ENCODE measurements around the gene CHRNB1.
"Not testable (repeated sequence)": the region's sequence is repeated elsewhere in the genome, so short reads cannot be mapped to it uniquely, and the experiment has no call there.

Gene CHRNB1

GRCh38 chr17:7480089-7480384 lies 35.2 kb downstream of the CHRNB1 start:
- TF ChIP-seq CTCF (IDR thresholded peaks at IDR 0.05; ENCODE audit: control insufficient read depth, extremely low read depth, insufficient read depth): no peak
- peak overlapping the region; percentile 58 for H3K4me3 ChIP-seq (ENCODE audit: low read depth, low read length)
- no peak for DNase-seq (ENCODE audit: low read depth)

GRCh38 chr17:7481275-7481674 lies 36.4 kb downstream of the CHRNB1 start, which contains the start of gene SLC35G6:
TSS of gene SLC35G6 (plus strand) at chr17:7481446. CDS start at chr17:7481517, 71 bp downstream.
- not testable (repeated sequence) for H3K4me3 ChIP-seq (ENCODE audit: low read depth, low read length); DNase-seq (ENCODE audit: low read depth)

- DNase-seq (ENCODE audit: low read depth); H3K4me3 ChIP-seq (ENCODE audit: low read depth, low read length): not testable (repeated sequence)
Measured at GRCh38 chr17:7481842-7482741, 37.2 kb downstream of the CHRNB1 start.

DNA sequence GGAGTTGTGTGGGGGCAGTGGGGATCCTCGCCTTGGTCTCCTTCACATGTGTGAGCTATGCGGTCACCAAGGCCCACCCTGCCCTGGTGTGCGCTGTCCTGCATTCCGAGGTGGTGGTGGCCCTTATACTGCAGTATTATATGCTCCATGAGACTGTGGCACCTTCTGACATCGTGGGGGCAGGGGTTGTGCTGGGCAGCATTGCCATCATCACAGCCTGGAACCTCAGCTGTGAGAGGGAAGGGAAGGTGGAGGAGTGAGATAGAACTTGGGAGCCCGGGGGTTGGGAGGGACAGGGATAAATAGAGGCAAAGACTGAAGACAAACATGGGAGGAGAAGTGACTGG lies 37.9 kb downstream of the CHRNB1 start:
- peak overlapping the region; percentile 68 for H3K4me3 ChIP-seq (ENCODE audit: low read depth, low read length)
- not testable (repeated sequence) for DNase-seq (ENCODE audit: low read depth)

GRCh38 chr17:7483255-7484066 lies 38.6 kb downstream of the CHRNB1 start:
- peak overlapping the region; percentile 68 for H3K4me3 ChIP-seq (ENCODE audit: low read depth, low read length)
- DNase-seq (ENCODE audit: low read depth): peak; percentile 14
- TF ChIP-seq CTCF (IDR thresholded peaks at IDR 0.05; ENCODE audit: control insufficient read depth, extremely low read depth, insufficient read depth): no peak

- TF ChIP-seq CTCF (IDR thresholded peaks at IDR 0.05; ENCODE audit: control insufficient read depth, extremely low read depth, insufficient read depth): no peak
- H3K4me3 ChIP-seq (ENCODE audit: low read depth, low read length): peak within 1 kb of the TSS; percentile 68
- peak; percentile 87 for DNase-seq (ENCODE audit: low read depth)
Measured at GRCh38 chr17:7484067-7484918, 39.4 kb downstream of the CHRNB1 start, which contains the start of gene POLR2A. TSS of gene POLR2A (plus strand) at chr17:7484366.

DNA sequence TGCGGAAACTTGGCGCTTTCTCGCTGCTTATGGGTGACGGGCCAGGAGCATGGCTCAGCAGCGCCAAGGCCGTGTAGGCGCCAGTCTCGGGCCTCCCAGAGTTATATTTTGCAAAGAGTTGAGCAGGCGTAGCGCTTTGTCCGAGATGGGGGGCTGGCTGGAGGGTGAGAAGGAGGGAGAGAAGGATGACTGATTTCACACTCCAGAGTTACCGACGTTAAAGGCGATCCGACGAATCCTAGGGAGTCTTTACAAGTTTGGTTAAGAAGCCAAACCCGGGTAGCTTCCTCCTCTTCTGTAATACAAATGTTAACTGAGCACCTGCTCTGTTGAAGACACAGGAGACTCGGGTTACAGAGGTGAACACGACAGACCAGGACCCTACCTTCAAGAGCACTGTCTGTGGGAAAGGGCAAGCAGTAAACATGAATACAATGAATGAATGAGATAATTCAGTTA lies 40.1 kb downstream of the CHRNB1 start:
- DNase-seq (ENCODE audit: low read depth): no peak
- no peak for TF ChIP-seq CTCF (IDR thresholded peaks at IDR 0.05; ENCODE audit: control insufficient read depth, extremely low read depth, insufficient read depth)
- peak overlapping the region; percentile 54 for H3K4me3 ChIP-seq (ENCODE audit: low read depth, low read length)

GRCh38 chr17:7486181-7486580 lies 41.3 kb downstream of the CHRNB1 start:
- peak overlapping the region; percentile 54 for H3K4me3 ChIP-seq (ENCODE audit: low read depth, low read length)
- no peak for DNase-seq (ENCODE audit: low read depth)
- no peak for TF ChIP-seq CTCF (IDR thresholded peaks at IDR 0.05; ENCODE audit: control insufficient read depth, extremely low read depth, insufficient read depth)

Data from LNCaP clone FGC (cell line).